Upper lobe of left lung (tissue), 4 donors: ENCODE results near the gene SLC15A4.

Experiments used
- EP300 ChIP-seq, 4 donors: sonication (generic); formaldehyde crosslinking; IDR thresholded peaks; one replicate each; pipeline ENCODE4 v1.5.1; 2017; ENCODE audit warnings: antibody characterized with exemption in 4 of 4, control low read depth in 2 of 4
- POLR2A ChIP-seq, 4 donors: fragments of 450-650 bp; IDR thresholded peaks; one replicate each; pipeline ENCODE4 v1.5.1; 2016 to 2017; ENCODE audit warnings: antibody characterized with exemption in 4 of 4, mild to moderate bottlenecking in 2 of 4

- TF ChIP-seq POLR2A (IDR thresholded peaks at IDR 0.05) (no peak), EP300 (IDR thresholded peaks at IDR 0.05) (no peak)
These were observed 30.9 kb downstream of the SLC15A4 start for GRCh38 chr12:128792881-128793280.
